HG02840 (cell line): ENCODE results near the gene PPP6R3.
"Not testable (repeated sequence)": the region's sequence is repeated elsewhere in the genome, so short reads cannot be mapped to it uniquely, and the experiment has no call there.

Experiments used
- ATAC-seq: cut with Tn5 transposase; IDR thresholded peaks from one replicate; pipeline ENCODE4 v1.9.1; 2021; ENCODE audit warnings: mild to moderate bottlenecking, moderate library complexity, moderate number of reproducible peaks; ENCODE audit not compliant: unreplicated experiment, low FRiP score

Gene PPP6R3

DNA sequence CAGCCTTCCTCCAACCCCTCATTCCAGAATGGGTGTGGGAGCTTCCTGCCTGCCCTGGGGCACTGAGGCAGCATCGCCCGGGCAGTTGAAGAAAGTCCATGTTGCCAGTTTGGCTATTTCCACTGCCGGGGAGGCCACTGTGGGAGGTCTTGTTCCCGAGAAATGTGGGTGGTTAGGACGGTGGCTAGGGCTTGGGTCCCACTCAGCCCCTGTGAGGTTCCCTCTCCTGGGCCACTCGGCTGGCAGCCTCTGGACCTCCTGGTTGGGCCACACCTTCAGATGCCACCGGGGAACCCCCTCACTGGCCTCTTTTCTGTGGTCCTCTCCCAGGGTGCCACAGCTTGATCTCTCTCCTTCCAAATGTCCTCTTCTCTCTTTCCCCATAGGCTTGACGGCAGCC lies 5.1 kb upstream of the PPP6R3 start:
- ATAC-seq, result no peak

DNA sequence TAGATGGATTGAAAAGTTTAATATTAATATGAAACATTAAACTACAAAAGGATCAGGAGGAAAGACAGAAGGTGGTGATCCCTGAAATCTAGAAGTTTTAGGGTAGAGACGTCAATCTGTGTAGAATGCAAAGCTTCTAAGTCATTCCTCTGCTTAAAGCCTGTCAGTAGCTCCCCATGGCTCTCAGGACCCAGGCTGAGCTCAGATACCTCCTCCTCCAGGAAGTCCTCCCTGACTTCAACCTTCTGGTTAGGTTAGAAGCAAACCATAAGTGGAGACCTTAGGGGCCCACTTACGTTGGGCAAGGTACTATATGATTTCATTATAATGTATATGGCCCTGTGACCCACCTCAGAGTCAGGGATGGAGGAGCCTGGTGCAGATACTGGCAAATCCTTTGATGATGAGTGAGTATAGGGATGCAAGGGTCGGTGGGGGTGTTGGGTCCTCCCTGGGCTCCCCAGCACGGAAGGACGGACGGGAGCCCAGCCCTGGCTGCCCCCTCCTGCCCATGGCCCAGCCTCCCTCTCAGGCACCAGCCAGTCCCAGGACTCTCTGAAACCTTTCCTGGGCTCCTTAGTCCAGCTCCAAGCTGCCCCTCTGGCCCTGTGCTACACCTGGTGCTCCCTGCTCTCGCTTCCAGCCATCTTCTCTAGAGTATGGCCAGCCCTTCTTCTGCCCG lies 3.2 kb upstream of the PPP6R3 start:
- ATAC-seq, result no peak

DNA sequence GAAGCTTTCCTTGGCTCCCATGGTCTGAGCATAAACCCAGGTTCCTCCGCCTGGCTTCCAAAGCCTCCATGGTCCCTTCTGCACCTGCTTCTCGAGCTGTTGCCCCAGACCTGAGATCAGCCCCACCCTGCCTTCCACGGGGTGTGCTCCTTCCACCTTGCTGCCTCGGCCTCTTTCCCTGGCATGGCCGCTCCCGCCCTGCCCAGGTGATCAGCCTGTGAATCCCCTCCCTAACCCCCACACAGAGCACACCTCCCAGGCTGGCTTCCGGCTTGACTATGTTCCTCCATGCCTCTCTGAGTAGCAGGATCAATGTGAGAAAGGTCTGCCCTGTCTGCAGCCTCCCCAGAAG lies 2.7 kb upstream of the PPP6R3 start:
- no peak for ATAC-seq

DNA sequence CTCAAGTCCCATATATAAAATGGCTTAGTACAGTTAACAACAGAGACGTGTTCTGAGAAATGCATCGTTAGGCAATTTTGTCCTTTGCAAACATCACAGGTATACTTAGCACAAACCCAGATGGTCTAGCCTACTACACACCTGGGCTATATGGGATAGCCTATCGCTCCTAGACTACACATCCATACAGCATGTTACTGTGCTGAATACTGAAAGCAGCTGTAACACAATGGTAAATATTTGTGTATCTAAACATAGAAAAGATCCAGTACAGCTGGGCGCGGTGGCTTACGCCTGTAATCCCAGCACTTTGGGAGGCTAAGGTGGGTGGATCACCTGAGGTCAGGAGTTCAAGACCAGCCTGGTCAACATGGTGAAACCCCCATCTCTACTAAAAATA lies 2.2 kb upstream of the PPP6R3 start:
- not testable (repeated sequence) for ATAC-seq

DNA sequence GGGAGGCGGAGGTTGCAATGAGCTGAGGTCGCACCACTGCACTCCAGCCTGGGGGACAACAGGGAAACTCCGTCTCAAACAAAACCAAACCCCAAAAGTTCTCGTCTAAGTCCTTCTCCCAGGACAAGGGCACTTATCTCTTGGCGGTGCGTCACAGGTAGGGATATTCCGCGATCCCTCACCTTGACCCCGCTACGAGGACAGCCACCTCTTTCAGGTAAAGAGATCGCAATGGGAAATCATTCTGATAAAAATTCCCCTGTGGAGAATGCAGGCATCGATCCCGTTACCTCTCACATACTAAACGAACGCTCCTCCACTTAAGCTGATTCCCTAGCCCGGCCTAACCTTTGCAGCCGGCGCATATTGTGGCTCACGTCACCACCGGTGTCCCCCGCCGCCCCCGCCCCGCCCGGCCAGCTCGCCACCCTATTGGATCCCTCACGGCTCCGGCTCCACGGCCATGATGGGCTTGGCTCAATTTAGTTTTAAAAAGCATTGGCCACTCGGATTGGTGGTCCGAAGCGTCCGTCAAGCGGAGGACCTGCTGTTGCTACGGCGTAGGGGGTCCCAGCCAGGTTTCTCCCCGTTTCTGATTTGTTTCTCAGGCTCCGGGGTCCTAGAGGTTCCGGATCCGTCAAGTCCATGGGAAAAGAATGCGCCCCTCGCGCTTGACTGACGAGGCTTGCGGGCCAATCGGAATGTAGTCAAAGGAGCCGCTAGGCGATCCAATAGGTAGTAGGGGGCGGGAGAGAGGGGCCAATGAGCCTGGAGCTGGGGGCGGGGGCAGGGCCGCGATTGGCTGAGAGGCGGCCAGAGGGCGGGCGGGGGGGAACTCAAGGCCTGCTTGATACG lies 439 bp upstream of the PPP6R3 start:
- ATAC-seq, result peak; percentile 82

DNA sequence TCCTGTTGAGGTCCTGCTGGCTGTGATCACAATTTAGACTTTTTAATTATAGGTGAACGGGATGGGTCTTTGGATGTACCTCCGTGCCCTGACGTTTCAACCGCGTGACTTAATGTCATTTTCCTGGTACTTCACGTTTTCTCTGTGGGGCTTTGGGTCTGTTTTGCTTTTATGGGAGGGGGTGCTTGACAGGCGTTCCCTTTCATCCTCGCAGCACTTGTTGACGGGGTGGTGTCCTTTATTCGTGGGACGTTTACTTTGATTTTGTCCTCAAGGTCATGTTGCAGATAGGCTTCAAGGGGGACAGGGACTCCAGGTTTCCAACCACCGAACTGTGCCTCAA lies 994 bp downstream of the PPP6R3 start:
- ATAC-seq, result no peak

DNA sequence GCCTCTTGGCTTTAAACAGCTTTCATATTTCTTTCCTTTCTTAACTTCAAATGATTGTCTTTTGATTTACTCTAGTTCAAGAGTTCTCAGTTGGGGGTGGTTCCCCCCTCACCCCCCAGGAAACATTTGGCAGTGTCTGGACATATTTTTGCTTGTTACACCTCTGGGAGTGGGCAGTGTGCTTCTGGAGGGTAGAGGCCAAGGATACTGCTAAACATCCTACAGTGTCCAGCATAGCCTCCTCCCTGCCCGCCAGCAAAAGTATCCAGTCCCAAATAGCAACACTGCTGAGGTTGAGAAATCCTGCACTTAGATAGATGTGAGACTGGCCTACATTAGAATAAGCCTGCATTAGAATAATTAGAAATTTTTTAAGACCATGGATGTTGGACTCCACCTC lies 3.2 kb downstream of the PPP6R3 start:
- ATAC-seq, result no peak

DNA sequence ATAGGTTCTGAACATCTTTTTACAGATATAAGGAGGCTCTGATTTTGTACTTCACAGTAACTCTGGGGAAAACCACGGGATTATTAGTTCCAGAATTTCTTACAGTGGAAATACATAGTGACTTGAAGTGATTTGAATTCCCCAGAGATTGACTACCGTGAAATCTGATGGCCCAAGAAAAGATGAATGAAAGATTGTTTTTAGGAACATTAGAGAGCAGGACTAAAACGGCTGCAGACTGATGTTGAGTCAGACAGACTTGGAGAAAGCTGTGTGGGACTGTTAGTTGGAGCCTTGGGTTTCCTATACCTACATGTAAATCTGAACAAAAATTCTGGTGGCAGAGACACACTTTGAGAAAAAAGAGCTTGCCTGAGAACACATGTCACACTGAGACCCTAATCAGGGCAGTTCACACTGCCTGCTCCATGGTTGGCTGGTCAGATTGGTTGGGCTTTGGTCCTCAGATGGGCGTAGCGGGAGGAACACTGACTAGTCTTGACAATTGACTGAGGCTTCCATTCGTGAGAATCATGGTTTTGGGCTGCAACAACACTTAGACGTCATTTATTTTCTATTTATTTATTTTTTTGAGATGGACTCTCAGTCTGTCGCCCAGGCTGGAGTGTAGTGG lies 6.8 kb downstream of the PPP6R3 start:
- no peak for ATAC-seq

DNA sequence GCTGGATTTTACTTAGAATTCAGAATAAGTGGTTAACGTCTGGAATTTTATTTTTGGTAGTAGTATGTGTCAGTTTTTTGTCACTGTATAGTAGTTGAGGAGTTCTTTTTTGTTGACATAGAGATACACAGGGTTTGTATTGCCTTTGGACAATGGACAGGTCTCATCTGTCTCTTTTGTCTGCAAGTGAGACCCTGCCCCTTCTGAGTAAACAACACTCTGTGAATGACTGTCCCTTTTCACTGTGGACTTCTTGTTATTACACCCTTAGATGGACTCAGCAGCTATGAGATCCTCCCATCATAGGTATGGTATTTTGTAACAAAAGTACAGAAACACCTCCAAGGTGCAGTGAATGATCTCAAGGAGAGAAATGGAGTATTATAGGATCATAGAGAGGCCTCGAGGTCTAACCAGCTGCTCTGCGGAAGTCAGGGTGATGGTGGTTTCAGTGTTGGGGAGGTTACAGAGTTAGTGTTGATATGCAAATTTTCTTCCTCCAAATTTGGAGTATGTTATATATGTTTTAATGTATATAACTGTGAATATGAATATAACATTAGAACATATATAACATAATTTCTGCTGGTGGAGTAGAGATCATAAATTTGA lies 7.8 kb downstream of the PPP6R3 start:
- ATAC-seq, result no peak

DNA sequence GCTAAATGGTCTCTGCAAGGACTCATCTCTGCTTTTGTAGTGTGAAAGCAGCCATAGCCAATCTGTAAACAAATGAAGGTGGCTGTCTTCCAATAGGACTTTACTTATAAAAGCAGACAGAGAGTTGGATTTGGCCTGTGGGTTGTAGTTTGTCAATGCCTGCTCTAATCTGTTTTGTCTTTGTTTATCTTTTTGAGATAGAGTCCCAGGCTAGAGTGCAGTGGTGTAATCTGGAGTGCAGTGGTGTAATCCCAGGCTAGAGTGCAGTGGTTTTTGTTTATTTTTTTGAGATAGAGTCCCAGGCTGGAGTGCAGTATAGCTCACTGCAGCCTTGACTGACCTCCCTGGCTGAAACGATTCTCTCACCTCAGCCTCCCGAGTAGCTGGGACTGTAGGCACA lies 8.6 kb downstream of the PPP6R3 start:
- no peak for ATAC-seq

DNA sequence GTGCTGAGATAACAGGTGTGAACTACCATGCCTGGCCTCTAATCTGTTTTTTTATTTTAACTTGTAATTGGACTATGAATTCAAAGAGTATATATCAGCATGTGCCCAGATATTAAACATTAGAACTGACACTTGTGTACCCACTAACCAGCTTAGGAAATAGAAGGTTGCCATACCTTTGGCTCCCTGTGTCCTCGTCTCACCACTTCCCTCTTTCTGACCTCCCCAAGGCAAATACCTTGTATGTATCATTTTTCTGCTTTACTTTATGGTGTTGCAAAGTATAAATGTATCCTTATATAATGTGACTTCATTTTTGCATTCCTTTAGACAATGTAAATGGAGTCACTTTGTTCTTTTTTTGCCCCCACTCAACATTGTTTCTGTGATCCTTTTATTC lies 9.1 kb downstream of the PPP6R3 start:
- no peak for ATAC-seq

DNA sequence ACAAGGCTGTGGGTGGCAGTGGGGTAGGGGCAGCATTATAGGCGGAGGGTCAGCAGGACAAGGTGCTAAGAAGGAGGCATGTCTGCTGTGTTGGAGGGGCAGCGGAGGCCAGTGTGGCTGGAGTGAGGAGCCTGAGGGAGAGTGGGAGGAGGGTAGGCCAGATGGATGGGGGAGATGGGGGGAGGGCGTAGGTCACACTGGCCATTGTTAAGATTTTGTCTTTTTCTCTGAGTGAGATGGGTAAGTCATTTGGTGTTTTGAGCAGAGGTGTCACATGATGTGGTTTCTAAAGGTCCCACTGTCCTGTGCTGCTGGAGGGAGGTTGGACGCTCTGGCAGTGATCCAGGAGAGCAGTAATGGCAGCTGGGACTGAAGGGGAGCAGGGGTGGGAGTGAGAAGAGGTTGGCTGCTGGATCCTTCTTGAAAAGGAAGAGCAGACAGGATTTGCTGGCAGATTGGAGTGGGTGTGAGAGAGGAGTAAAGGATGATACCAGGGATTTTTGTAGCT lies 9.8 kb downstream of the PPP6R3 start:
- ATAC-seq, result no peak

DNA sequence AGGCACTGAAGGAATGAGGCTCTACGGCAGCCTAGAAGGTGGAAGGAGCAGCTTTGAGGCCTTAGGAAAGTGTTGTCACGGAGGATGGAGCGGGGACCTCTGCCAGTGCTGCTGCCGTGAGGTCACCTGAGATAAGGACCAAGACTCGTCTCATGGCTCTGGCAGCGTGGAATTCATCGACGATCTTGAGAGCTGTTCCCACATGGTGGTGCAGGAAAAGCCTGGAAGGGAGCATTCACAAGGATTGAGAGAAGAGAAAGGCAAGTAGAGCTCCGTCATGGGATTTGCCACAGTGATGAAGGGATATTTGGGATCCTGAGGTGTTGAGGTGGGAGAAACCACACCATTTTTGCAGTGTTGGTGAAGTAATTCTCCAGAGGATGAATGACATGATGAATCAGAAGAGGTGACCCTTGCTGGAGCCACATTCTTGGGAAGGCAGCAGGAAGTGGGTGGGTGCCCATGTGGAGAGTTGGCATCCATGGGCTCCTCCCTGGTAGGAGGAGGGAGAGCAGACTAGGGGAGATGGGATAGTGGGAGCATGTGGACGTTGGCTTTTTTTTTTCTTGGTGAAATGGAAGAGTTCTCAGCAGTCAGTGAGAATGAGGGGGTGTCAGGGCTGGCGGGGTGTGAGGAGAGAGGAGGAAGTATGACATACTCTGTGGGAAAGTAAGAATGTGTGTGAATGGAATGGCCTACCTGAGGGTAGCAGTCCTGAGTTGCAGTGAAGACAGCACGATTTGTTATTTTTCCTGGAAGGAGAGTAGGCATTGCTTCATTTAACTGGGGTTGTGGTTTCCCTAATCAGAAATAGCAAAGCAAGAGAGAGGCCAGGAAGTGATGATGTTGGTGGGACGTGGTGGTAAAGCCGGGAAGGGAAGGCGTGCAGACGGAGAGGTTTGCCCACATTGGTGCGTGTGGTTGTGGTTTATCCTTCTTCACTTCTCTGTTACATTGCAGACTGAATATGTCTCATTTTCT lies 11.1 kb downstream of the PPP6R3 start:
- no peak for ATAC-seq

DNA sequence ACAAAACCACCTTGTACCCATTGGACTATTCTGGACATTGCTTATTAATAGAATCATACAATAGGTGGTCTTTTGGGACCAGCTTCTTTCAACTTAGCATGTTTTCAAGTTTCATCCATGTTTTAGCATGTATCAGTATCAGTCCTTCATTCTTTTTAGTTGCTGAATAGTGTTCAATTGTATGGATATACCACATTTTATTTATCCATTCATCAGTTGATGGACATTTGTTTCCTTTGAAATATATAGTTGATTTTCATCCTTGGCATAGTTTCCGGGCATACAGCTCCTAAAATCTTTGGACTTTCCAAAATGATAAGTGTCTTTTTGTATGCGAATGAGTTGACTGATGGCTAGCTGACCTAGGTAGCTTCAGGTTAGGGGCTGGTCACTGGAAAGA lies 12.2 kb downstream of the PPP6R3 start:
- ATAC-seq, result no peak

DNA sequence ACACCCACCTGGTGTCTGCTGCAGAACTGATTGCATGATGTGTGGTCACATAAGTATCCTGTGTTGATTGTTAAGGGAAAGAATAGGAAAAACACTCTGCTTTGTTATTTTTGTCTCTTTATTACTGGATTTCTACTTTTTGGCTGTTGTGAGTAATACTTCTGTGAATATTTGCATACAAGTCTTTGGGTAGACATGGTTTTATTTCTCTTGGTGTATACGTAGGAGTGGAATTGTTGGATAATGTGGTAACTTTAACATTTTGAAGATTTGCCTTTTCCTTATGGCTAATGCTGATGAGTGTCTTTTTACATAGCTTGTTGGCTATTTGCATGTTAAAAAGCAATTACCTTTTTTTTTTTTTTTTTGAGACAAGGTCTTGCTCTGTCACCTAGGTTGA lies 13.1 kb downstream of the PPP6R3 start:
- no peak for ATAC-seq

DNA sequence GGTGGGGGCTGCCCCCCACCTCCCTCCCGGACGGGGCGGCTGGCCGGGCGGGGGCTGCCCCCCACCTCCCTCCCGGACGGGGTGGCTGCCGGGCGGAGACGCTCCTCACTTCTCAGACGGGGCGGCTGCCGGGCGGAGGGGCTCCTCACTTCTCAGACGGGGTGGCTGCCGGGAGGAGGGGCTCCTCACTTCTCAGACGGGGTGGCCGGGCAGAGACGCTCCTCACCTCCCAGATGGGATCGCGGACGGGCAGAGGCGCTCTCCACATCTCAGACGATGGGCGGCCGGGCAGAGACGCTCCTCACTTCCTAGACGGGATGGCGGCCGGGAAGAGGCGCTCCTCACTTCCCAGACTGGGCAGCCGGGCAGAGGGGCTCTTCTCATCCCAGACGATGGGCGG lies 15.1 kb downstream of the PPP6R3 start:
- not testable (repeated sequence) for ATAC-seq

DNA sequence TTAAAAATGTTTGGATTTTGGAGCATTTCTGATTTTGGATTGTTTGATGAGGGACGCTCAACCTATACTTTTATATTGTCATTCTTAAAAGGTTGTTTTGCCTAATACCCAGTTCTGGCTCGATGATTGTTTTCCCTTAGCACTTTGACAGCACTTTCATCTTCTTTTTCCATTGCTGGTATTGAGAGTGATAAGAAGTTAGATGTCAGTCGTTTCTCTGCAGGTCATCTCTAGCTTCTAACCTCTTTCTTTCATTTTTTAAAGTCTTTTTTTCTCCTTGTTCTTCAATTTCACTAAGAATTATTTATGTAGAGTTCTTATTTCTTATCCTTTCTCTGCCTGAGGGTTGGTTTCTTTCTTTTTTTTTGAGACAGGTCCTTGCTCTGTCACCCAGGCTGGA lies 18.8 kb downstream of the PPP6R3 start:
- no peak for ATAC-seq

DNA sequence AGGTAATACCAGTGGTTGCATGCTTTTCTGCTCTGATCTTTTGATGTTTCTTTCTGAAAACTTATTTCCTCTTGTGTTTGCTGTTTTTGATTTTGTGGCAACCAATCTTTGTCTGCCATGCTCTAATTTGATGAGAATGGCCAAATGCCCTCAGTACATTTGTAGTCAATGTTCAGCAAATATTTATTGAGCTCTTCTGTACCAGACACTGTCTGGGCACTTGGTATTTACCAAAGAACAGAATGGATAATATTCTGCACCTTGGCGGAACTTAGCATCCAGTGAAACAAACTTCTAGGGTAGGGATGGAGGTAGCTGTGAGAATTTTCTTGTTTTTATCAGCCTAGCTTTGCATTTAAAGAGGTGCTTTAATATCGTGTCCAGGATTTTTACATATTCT lies 19.6 kb downstream of the PPP6R3 start:
- ATAC-seq, result no peak

DNA sequence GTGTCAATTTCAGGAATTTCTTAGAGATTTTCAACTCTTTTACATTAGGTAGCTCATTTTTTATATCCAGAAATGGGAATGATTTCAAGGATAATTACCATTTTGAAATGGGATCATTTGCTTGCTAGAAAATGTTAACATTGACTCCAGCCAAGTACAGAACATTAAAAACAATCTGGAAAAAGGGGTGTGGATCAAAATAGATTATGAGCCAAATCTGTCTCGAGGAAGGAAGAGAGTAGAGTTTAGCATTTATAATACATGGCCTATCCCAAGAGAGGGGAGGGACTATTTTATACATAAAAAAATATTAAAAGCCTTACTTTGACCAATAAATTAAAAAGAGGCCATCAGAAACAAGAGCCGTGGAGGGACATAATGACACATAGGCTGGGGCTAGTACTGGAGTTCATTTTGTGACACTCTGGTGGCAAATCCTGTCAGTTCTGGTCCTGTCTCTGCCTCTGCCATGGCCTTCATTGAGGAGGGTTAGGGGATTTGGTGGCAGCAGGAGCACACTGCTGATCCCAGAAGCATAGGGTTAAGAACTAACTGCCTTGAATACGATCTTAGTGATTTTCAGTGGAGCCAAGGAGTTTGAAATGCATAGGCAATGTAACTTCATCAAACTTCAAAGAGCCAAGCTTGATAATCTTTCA lies 20.4 kb downstream of the PPP6R3 start:
- no peak for ATAC-seq
